Astrocyte of the cerebellum (primary cell): ENCODE results near the gene WAPL.

Experiments
- DNase-seq: peaks from one replicate; pipeline ENCODE4 v3.0.0-alpha.2; 2011; ENCODE audit warnings: low read depth
- H3K4me3 ChIP-seq: 2 replicates; pipeline ENCODE4 v1.5.1; 2011; ENCODE audit warnings: mild to moderate bottlenecking, low read depth, low read length, moderate library complexity
- CTCF ChIP-seq: IDR thresholded peaks from 2 replicates; pipeline ENCODE4 v1.5.1; 2012; ENCODE audit warnings: low read length, low read depth, moderate library complexity, mild to moderate bottlenecking; ENCODE audit errors: missing control alignments
- in situ Hi-C: cut with HindIII; loops from 2 replicates; pipeline ENCODE4 v1.10.0; 2017; ENCODE audit warnings: low sequenced_read_pairs

Gene WAPL

GRCh38 chr10:86489960-86490612 is 31.5 kb downstream of the WAPL start:
- in situ Hi-C loops, result no loop called here
- no peak for TF ChIP-seq CTCF
- H3K4me3 ChIP-seq, result no peak overlapping the region
- DNase-seq, result no peak

- TF ChIP-seq CTCF, result no peak
- in situ Hi-C loops, result no loop called here
- H3K4me3 ChIP-seq, result no peak overlapping the region
- DNase-seq, result no peak
These were observed 32.4 kb downstream of the WAPL start for GRCh38 chr10:86489071-86489810.

GRCh38 chr10:86486856-86487255 is 34.7 kb downstream of the WAPL start:
- no peak for DNase-seq
- no peak for TF ChIP-seq CTCF
- in situ Hi-C loops, result no loop called here
- no peak overlapping the region for H3K4me3 ChIP-seq

GRCh38 chr10:86483664-86484063 is 37.9 kb downstream of the WAPL start:
- no peak for TF ChIP-seq CTCF
- H3K4me3 ChIP-seq, result no peak overlapping the region
- in situ Hi-C loops, result no loop called here
- no peak for DNase-seq

GRCh38 chr10:86481761-86482160 is 39.8 kb downstream of the WAPL start:
- peak; percentile 38 for DNase-seq
- no peak overlapping the region for H3K4me3 ChIP-seq
- in situ Hi-C loops, result no loop called here

GRCh38 chr10:86480571-86480970 is 41.0 kb downstream of the WAPL start:
- DNase-seq, result no peak
- in situ Hi-C loops, result no loop called here
- no peak for TF ChIP-seq CTCF
- H3K4me3 ChIP-seq, result no peak overlapping the region

More at GRCh38 chr10:86481761-86482160, 39.8 kb downstream of the WAPL start:
- TF ChIP-seq CTCF, result no peak
